Chondrocyte (in vitro differentiated cells): Measurements from ENCODE around the gene TBC1D5. TPM values are rescaled to one million over a fixed set of nuclear protein-coding genes. Genes with fewer than 3 reads are reported as not detected.

ENCODE experiments used
- DNase-seq: peaks from one replicate; pipeline ENCODE4 v3.0.0; 2021; ENCODE audit warnings: mixed read lengths, low spot score
- H3K27ac Mint-ChIP-seq: one replicate; pipeline ENCODE4 v1.8.0; 2021; ENCODE audit warnings: mild to moderate bottlenecking, moderate library complexity, mixed read lengths; ENCODE audit not compliant: unreplicated experiment
- H3K27me3 Mint-ChIP-seq: 2 replicates; pipeline ENCODE4 v1.8.0; 2021; ENCODE audit warnings: low read depth, mixed read lengths
- H3K36me3 Mint-ChIP-seq: 2 replicates; pipeline ENCODE4 v1.8.0; 2021; ENCODE audit warnings: low read depth, mixed read lengths
- H3K4me1 Mint-ChIP-seq: 2 replicates; pipeline ENCODE4 v1.8.0; 2021; ENCODE audit warnings: low read depth, mild to moderate bottlenecking, mixed read lengths
- H3K4me3 Mint-ChIP-seq: one replicate; pipeline ENCODE4 v1.8.0; 2021; ENCODE audit warnings: mild to moderate bottlenecking, moderate library complexity, mixed read lengths; ENCODE audit not compliant: unreplicated experiment
- H3K9me3 Mint-ChIP-seq: 2 replicates; pipeline ENCODE4 v1.8.0; 2021; ENCODE audit warnings: low read depth, mixed read lengths
- CTCF ChIP-seq: fragments of 200-600 bp; sonication (generic); IDR thresholded peaks from 2 replicates; pipeline ENCODE4 v1.5.0; 2021; ENCODE audit warnings: antibody characterized with exemption, mild to moderate bottlenecking, moderate library complexity
- total RNA-seq: library from RNA; stranded (reverse); gene quantifications from 3 replicates; pipeline ENCODE4 v1.2.1, GENCODE V29; 2021

Gene TBC1D5
- total RNA-seq, 1 donor from 2014 or later = 44.6 TPM

DNA sequence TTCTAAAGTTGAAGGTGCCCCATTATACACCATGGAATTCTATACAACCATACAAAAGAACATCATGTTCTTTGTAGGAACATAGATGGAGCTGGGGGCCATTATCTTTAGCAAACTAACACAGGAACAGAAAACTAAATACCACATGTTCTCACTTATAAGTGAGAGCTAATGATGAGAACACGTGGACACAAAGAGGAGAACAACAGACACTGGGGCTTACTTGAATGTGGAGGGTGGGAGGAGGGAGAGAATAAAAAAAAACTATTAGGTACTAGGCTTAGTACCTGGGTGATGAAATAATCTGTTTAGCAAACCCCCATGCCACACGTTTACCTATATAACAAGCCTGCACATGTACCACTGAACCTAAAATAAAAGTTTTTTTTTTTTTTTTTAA lies 515.0 kb downstream of the TBC1D5 start:
- Mint-ChIP-seq H3K27ac (no peak overlapping the region), H3K4me1 (no peaks in the 10 kb centered on the region), H3K4me3 (no peak overlapping the region), H3K9me3 (peaks cover under 1% of the 10 kb centered on the region), H3K36me3 (no peaks in the 10 kb centered on the region), H3K27me3 (no peaks in the 10 kb centered on the region)
- no peak for DNase-seq
- no peak for TF ChIP-seq CTCF

GRCh38 chr3:17221529-17221928 lies 520.9 kb downstream of the TBC1D5 start:
- Mint-ChIP-seq H3K4me1 (no peaks in the 10 kb centered on the region), H3K27ac (no peak overlapping the region), H3K27me3 (no peaks in the 10 kb centered on the region), H3K36me3 (peaks cover 14% of the 10 kb centered on the region), H3K4me3 (no peak overlapping the region), H3K9me3 (peaks cover 27% of the 10 kb centered on the region)
- no peak for DNase-seq
- TF ChIP-seq CTCF = no peak

GRCh38 chr3:17219593-17219992 lies 522.8 kb downstream of the TBC1D5 start:
- no peak for DNase-seq
- Mint-ChIP-seq H3K4me3 (no peak overlapping the region), H3K4me1 (no peaks in the 10 kb centered on the region), H3K9me3 (peaks cover 27% of the 10 kb centered on the region), H3K27me3 (no peaks in the 10 kb centered on the region), H3K36me3 (peaks cover 14% of the 10 kb centered on the region), H3K27ac (no peak overlapping the region)
- no peak for TF ChIP-seq CTCF

- Mint-ChIP-seq H3K9me3 (peaks cover 27% of the 10 kb centered on the region), H3K27ac (no peak overlapping the region), H3K36me3 (peaks cover 14% of the 10 kb centered on the region), H3K27me3 (no peaks in the 10 kb centered on the region), H3K4me1 (no peaks in the 10 kb centered on the region), H3K4me3 (no peak overlapping the region)
- DNase-seq = no peak
- TF ChIP-seq CTCF = no peak
Measured at GRCh38 chr3:17218587-17218986, 523.8 kb downstream of the TBC1D5 start.

- H3K27me3 Mint-ChIP-seq = no peaks in the 10 kb centered on the region
- TF ChIP-seq CTCF = no peak
- H3K36me3 Mint-ChIP-seq = peaks cover 14% of the 10 kb centered on the region
- H3K27ac Mint-ChIP-seq = no peak overlapping the region
- peaks cover 27% of the 10 kb centered on the region for H3K9me3 Mint-ChIP-seq
- H3K4me1 Mint-ChIP-seq = no peaks in the 10 kb centered on the region
- H3K4me3 Mint-ChIP-seq = no peak overlapping the region
- no peak for DNase-seq
Measured at GRCh38 chr3:17217588-17217987, 524.8 kb downstream of the TBC1D5 start.
